Activated T-helper 17 cell treated with anti-CD3 and anti-CD28 coated beads, Interleukin-2, amount 50 U/mL, for 72 hours (primary cell): ENCODE measurements around the gene ST8SIA1. TPM values are rescaled to one million over a fixed set of nuclear protein-coding genes. Genes with fewer than 3 reads are reported as not detected.
"Not testable (repeated sequence)": the region's sequence is repeated elsewhere in the genome, so short reads cannot be mapped to it uniquely, and the experiment has no call there.

Experiments used
- ATAC-seq: fragments of 150-1000 bp; cut with Tn5 transposase; replicated peaks from 2 replicates; pipeline ENCODE4 v1.10.0; 2021; ENCODE audit warnings: mild to moderate bottlenecking, moderate library complexity
- H3K27ac Mint-ChIP-seq: one replicate; pipeline ENCODE4 v1.8.0; 2022; ENCODE audit warnings: mixed read lengths
- H3K27me3 Mint-ChIP-seq: one replicate; pipeline ENCODE4 v1.8.0; 2022; ENCODE audit warnings: mixed read lengths
- H3K36me3 Mint-ChIP-seq: one replicate; pipeline ENCODE4 v1.8.0; 2022; ENCODE audit warnings: low read depth, mild to moderate bottlenecking, mixed read lengths
- H3K4me1 Mint-ChIP-seq: one replicate; pipeline ENCODE4 v1.8.0; 2022; ENCODE audit warnings: mixed read lengths
- H3K4me3 Mint-ChIP-seq: one replicate; pipeline ENCODE4 v1.8.0; 2022; ENCODE audit warnings: mild to moderate bottlenecking, mixed read lengths
- H3K9me3 Mint-ChIP-seq: one replicate; pipeline ENCODE4 v1.8.0; 2022; ENCODE audit warnings: mixed read lengths
- total RNA-seq, 2 donors: library from RNA; stranded (reverse); gene quantifications; one replicate each; pipeline ENCODE4 v1.2.3, GENCODE V29; 2022

Gene ST8SIA1
- total RNA-seq = 1 to 10 TPM; 2.5 to 3.6 TPM

- peak; percentile 37 for ATAC-seq
- Mint-ChIP-seq H3K9me3 (no peaks in the 10 kb centered on the region), H3K27ac (peak within 1 kb of the TSS; percentile 84), H3K36me3 (peaks cover 5% of the 10 kb centered on the region), H3K4me3 (peak within 1 kb of the TSS; percentile 96), H3K27me3 (peaks cover 3% of the 10 kb centered on the region), H3K4me1 (peaks cover 29% of the 10 kb centered on the region)
Measured at GRCh38 chr12:22334410-22335100, at the start of gene ST8SIA1. ST8SIA1 (minus strand) TSS chr12:22334707; CDS start chr12:22334232, 475 bp downstream.

- Mint-ChIP-seq H3K27ac (no peak overlapping the region), H3K27me3 (no peaks in the 10 kb centered on the region), H3K4me3 (no peak overlapping the region), H3K9me3 (peaks cover 6% of the 10 kb centered on the region), H3K4me1 (no peaks in the 10 kb centered on the region), H3K36me3 (no peaks in the 10 kb centered on the region)
- ATAC-seq = no peak
Measured at GRCh38 chr12:22380031-22380430, 45.5 kb upstream of the ST8SIA1 start.

GRCh38 chr12:22377731-22378496 lies 43.4 kb upstream of the ST8SIA1 start:
- no peaks in the 10 kb centered on the region for H3K27me3 Mint-ChIP-seq
- H3K9me3 Mint-ChIP-seq = peaks cover 6% of the 10 kb centered on the region
- no peak overlapping the region for H3K27ac Mint-ChIP-seq
- H3K36me3 Mint-ChIP-seq = no peaks in the 10 kb centered on the region
- H3K4me3 Mint-ChIP-seq = no peak overlapping the region
- ATAC-seq = no peak
- no peaks in the 10 kb centered on the region for H3K4me1 Mint-ChIP-seq

DNA sequence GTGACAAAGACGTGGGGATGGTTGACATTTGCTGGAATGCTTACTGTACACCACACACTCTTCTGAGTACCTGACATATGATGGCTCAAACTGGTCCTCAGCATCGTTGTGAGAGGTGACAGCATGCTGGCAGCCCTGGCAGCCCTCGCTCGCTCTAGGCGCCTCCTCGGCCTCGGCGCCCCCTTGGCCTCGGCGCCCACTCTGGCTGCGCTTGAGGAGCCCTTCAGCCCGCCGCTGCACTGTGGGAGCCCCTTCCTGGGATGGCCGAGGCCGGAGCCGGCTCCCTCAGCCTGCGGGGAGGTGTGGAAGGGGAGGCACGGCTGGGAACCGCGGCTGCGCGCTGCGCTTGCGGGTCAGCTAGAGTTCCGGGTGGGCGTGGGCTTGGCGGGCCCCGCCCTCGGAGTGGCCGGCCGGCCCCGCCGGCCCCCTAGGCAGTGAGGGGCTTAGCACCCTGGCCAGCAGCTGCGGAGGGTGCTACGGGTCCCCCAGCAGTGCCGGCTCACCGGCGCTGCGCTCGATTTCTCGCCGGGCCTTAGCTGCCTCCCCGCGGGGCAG lies 42.2 kb upstream of the ST8SIA1 start:
- not testable (repeated sequence) for H3K27ac Mint-ChIP-seq, H3K4me3 Mint-ChIP-seq, H3K9me3 Mint-ChIP-seq, ATAC-seq, H3K36me3 Mint-ChIP-seq, H3K27me3 Mint-ChIP-seq, H3K4me1 Mint-ChIP-seq

GRCh38 chr12:22374508-22374907 lies 40.0 kb upstream of the ST8SIA1 start:
- Mint-ChIP-seq H3K9me3 (no peaks in the 10 kb centered on the region), H3K4me3 (no peak overlapping the region), H3K27ac (no peak overlapping the region), H3K36me3 (no peaks in the 10 kb centered on the region), H3K4me1 (no peaks in the 10 kb centered on the region), H3K27me3 (no peaks in the 10 kb centered on the region)
- ATAC-seq = no peak

DNA sequence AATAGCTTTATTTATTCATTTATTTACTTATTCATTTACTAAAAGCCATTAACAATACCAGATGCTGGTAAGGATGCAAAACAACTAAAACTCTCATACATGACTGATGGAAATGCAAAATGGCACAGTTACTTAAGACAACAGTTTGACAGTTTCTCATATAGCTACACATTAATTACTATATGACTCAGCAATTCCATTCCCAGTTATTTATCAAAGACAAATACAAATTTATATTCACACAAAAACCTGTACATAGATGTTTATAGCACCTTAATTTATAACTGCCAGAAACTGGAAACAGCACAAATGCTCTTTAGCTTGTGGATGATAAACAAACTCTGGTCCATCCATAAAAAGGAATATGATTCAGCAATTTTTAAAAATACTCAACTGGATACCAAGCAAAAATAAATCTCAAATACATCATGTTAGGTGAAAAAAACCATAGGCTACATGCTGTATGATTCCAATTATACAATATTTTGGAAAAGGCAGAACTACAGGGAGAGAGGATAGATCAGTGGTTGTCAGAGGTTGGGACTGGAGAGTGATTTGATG lies 37.9 kb upstream of the ST8SIA1 start:
- Mint-ChIP-seq H3K36me3 (no peaks in the 10 kb centered on the region), H3K4me1 (no peaks in the 10 kb centered on the region), H3K9me3 (peaks cover 9% of the 10 kb centered on the region), H3K27ac (no peak overlapping the region), H3K27me3 (no peaks in the 10 kb centered on the region), H3K4me3 (no peak overlapping the region)
- no peak for ATAC-seq

- ATAC-seq = no peak
- H3K36me3 Mint-ChIP-seq = no peaks in the 10 kb centered on the region
- H3K4me1 Mint-ChIP-seq = no peaks in the 10 kb centered on the region
- no peaks in the 10 kb centered on the region for H3K27me3 Mint-ChIP-seq
- H3K4me3 Mint-ChIP-seq = no peak overlapping the region
- peaks cover 13% of the 10 kb centered on the region for H3K9me3 Mint-ChIP-seq
- no peak overlapping the region for H3K27ac Mint-ChIP-seq
Measured at GRCh38 chr12:22366181-22366580, 31.7 kb upstream of the ST8SIA1 start.

- H3K4me1 Mint-ChIP-seq = no peaks in the 10 kb centered on the region
- H3K27me3 Mint-ChIP-seq = no peaks in the 10 kb centered on the region
- H3K27ac Mint-ChIP-seq = no peak overlapping the region
- no peaks in the 10 kb centered on the region for H3K36me3 Mint-ChIP-seq
- no peaks in the 10 kb centered on the region for H3K9me3 Mint-ChIP-seq
- no peak overlapping the region for H3K4me3 Mint-ChIP-seq
- ATAC-seq = no peak
Measured at GRCh38 chr12:22361785-22362184, 27.3 kb upstream of the ST8SIA1 start.

DNA sequence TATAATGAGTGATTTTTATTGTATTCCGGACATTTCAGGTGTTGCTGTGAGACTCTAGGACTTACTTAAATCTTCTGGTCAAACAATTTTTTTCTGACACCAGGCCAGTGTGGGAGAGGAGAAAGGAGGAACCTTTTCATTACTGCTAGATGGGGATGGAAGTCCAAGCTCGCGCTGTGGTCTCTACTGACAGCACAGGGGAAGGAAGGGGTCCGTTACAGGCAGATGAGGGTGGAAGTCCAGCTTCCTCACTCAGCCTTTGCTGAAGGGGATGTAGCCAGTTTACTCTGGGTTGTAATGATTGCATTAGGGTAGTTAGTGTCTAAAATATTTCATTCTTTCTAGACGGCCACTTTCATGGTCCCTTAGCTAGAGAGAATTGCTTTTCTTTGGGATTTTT lies 26.3 kb upstream of the ST8SIA1 start:
- Mint-ChIP-seq H3K9me3 (no peaks in the 10 kb centered on the region), H3K27ac (no peak overlapping the region), H3K27me3 (no peaks in the 10 kb centered on the region), H3K4me1 (no peaks in the 10 kb centered on the region), H3K4me3 (no peak overlapping the region), H3K36me3 (no peaks in the 10 kb centered on the region)
- ATAC-seq = no peak

GRCh38 chr12:22357531-22357930 lies 23.0 kb upstream of the ST8SIA1 start:
- no peak for ATAC-seq
- no peaks in the 10 kb centered on the region for H3K27me3 Mint-ChIP-seq
- H3K9me3 Mint-ChIP-seq = no peaks in the 10 kb centered on the region
- H3K4me3 Mint-ChIP-seq = no peak overlapping the region
- no peak overlapping the region for H3K27ac Mint-ChIP-seq
- no peaks in the 10 kb centered on the region for H3K4me1 Mint-ChIP-seq
- no peaks in the 10 kb centered on the region for H3K36me3 Mint-ChIP-seq

DNA sequence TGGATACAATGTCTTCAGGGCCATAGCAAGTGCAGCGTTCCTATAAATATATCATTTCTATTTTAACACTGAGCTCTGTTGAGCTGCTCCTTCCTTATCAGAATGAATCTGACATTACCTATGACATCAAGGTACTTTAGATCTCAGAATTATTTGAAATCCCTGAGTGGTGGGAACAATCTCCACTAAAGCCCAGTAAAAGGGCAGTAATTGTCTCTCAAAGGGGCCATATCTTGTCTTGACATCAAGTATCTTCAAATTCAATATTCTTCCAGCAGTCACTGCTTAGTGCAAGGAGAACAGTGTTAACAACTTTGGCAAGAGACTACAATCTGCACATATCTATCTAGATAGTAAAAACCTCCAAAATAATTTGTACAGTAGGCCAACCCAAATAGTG lies 21.7 kb upstream of the ST8SIA1 start:
- no peak overlapping the region for H3K4me3 Mint-ChIP-seq
- no peaks in the 10 kb centered on the region for H3K27me3 Mint-ChIP-seq
- H3K9me3 Mint-ChIP-seq = no peaks in the 10 kb centered on the region
- ATAC-seq = no peak
- H3K4me1 Mint-ChIP-seq = no peaks in the 10 kb centered on the region
- H3K27ac Mint-ChIP-seq = no peak overlapping the region
- H3K36me3 Mint-ChIP-seq = no peaks in the 10 kb centered on the region

GRCh38 chr12:22355011-22355580 lies 20.6 kb upstream of the ST8SIA1 start:
- no peak for ATAC-seq
- Mint-ChIP-seq H3K27me3 (no peaks in the 10 kb centered on the region), H3K4me3 (no peak overlapping the region), H3K36me3 (no peaks in the 10 kb centered on the region), H3K4me1 (no peaks in the 10 kb centered on the region), H3K9me3 (no peaks in the 10 kb centered on the region), H3K27ac (no peak overlapping the region)

- Mint-ChIP-seq H3K9me3 (no peaks in the 10 kb centered on the region), H3K4me3 (no peak overlapping the region), H3K27me3 (no peaks in the 10 kb centered on the region), H3K27ac (no peak overlapping the region), H3K4me1 (no peaks in the 10 kb centered on the region), H3K36me3 (no peaks in the 10 kb centered on the region)
- no peak for ATAC-seq
Measured at GRCh38 chr12:22353615-22354325, 19.3 kb upstream of the ST8SIA1 start.

DNA sequence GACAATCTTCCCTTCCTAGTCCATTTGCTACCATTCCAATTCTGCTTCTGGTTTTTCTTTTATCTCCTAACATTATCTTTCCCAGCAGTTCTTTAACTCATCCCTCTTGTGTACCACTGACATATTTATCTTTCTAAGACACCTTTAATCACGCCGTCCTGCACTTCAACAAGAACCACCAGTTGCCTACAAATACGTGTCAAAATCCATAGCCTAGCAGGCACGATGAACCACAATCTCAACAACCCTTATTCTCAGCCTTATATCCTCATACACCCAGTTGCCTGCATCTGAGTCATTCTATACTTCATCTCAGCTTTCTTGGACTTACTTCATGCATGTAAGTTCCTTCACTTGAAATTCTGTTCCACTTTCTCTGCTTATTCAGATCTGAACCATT lies 16.4 kb upstream of the ST8SIA1 start:
- ATAC-seq = no peak

More for the DNA sequence above, 16.4 kb upstream of the ST8SIA1 start:
- Mint-ChIP-seq H3K36me3 (no peaks in the 10 kb centered on the region), H3K4me3 (no peak overlapping the region), H3K9me3 (peaks cover 3% of the 10 kb centered on the region), H3K27me3 (no peaks in the 10 kb centered on the region), H3K27ac (no peak overlapping the region), H3K4me1 (no peaks in the 10 kb centered on the region)
